ENCODE measurements around the gene TBC1D9B. TPM values are rescaled to one million over a fixed set of nuclear protein-coding genes. Genes with fewer than 3 reads are reported as not detected.

Gene TBC1D9B
- total and polyA plus RNA-seq, 2 experiments from 2014 or later: 77.0 to 97.3 TPM

- Histone ChIP-seq H3K4me1 (ENCODE audit: insufficient read depth) (no peaks in the 10 kb centered on the region), H3K9me2 (replicated peaks; ENCODE audit: insufficient read depth) (no peaks in the 10 kb centered on the region), H3K27ac (no peak overlapping the region), H4K20me1 (ENCODE audit: insufficient read depth, poor library complexity, severe bottlenecking) (no peaks in the 10 kb centered on the region), H3K4me2 (no peak overlapping the region), H3K9me3 (ENCODE audit: low read depth) (no peaks in the 10 kb centered on the region), H3K4me3 (no peak overlapping the region), H3K79me2 (no peaks in the 10 kb centered on the region), H2AFZ (no peak overlapping the region), H3K27me3 (no peaks in the 10 kb centered on the region), H3K36me3 (replicated peaks; ENCODE audit: insufficient read depth, low read depth) (no peaks in the 10 kb centered on the region)
- WGBS (ENCODE audit: low lambda C conversion rate, missing lambda C conversion rate): 94% methylated on average over 21 of the region's 21 CpGs
- TF ChIP-seq CTCF (IDR thresholded peaks at IDR 0.05; ENCODE audit: poor library complexity): no peak
- TF ChIP-seq EZH2phosphoT487 (IDR thresholded peaks at IDR 0.05; ENCODE audit: low read depth, severe bottlenecking, unreplicated experiment): no peak
- no peak for TF ChIP-seq EZH2 (IDR thresholded peaks at IDR 0.05; ENCODE audit: borderline replicate concordance)
- no peak for DNase-seq (ENCODE audit: low spot score)
These were observed 41.2 kb downstream of the TBC1D9B start for GRCh38 chr5:179866241-179867078.

- DNase-seq (ENCODE audit: low spot score): no peak
- no peaks in the 10 kb centered on the region for H3K4me1 ChIP-seq (ENCODE audit: insufficient read depth)
- no peak overlapping the region for H2AFZ ChIP-seq
- no peaks in the 10 kb centered on the region for H3K79me2 ChIP-seq
- no peaks in the 10 kb centered on the region for H3K9me2 ChIP-seq (replicated peaks; ENCODE audit: insufficient read depth)
- no peaks in the 10 kb centered on the region for H3K27me3 ChIP-seq
- WGBS (ENCODE audit: low lambda C conversion rate, missing lambda C conversion rate): 97% methylated on average over 13 of the region's 15 CpGs
- TF ChIP-seq EZH2 (IDR thresholded peaks at IDR 0.05; ENCODE audit: borderline replicate concordance) (no peak), CTCF (IDR thresholded peaks at IDR 0.05; ENCODE audit: poor library complexity) (no peak), EZH2phosphoT487 (IDR thresholded peaks at IDR 0.05; ENCODE audit: low read depth, severe bottlenecking, unreplicated experiment) (no peak)
- H4K20me1 ChIP-seq (ENCODE audit: insufficient read depth, poor library complexity, severe bottlenecking): no peaks in the 10 kb centered on the region
- H3K4me3 ChIP-seq: no peak overlapping the region
- H3K36me3 ChIP-seq (replicated peaks; ENCODE audit: insufficient read depth, low read depth): no peaks in the 10 kb centered on the region
- H3K27ac ChIP-seq: no peak overlapping the region
- H3K9me3 ChIP-seq (ENCODE audit: low read depth): no peaks in the 10 kb centered on the region
- no peak overlapping the region for H3K4me2 ChIP-seq
These were observed 42.0 kb downstream of the TBC1D9B start for GRCh38 chr5:179865491-179866240.

- Histone ChIP-seq H3K27ac (no peak overlapping the region), H3K79me2 (peaks cover 5% of the 10 kb centered on the region), H4K20me1 (ENCODE audit: insufficient read depth, poor library complexity, severe bottlenecking) (no peaks in the 10 kb centered on the region), H3K4me1 (ENCODE audit: insufficient read depth) (no peaks in the 10 kb centered on the region), H2AFZ (no peak overlapping the region), H3K4me3 (no peak overlapping the region), H3K9me2 (replicated peaks; ENCODE audit: insufficient read depth) (no peaks in the 10 kb centered on the region), H3K4me2 (no peak overlapping the region), H3K36me3 (replicated peaks; ENCODE audit: insufficient read depth, low read depth) (no peaks in the 10 kb centered on the region), H3K9me3 (ENCODE audit: low read depth) (no peaks in the 10 kb centered on the region), H3K27me3 (no peaks in the 10 kb centered on the region)
- TF ChIP-seq EZH2phosphoT487 (IDR thresholded peaks at IDR 0.05; ENCODE audit: low read depth, severe bottlenecking, unreplicated experiment) (no peak), CTCF (IDR thresholded peaks at IDR 0.05; ENCODE audit: poor library complexity) (no peak), EZH2 (IDR thresholded peaks at IDR 0.05; ENCODE audit: borderline replicate concordance) (no peak)
- no peak for DNase-seq (ENCODE audit: low spot score)
- WGBS (ENCODE audit: low lambda C conversion rate, missing lambda C conversion rate): 92% methylated on average over 7 of the region's 7 CpGs
These were observed 43.0 kb downstream of the TBC1D9B start for GRCh38 chr5:179864686-179865085.

Measured in hepatocyte (in vitro differentiated cells).